ENCODE data around the gene SIT1. TPM values are rescaled to one million over a fixed set of nuclear protein-coding genes. Genes with fewer than 3 reads are reported as not detected.

The SIT1 gene
- total RNA-seq, 1 donor: not detected

- H3K4me3 ChIP-seq (ENCODE audit: low read depth, low read length): peak overlapping the region; percentile 75
- TF ChIP-seq, protein P1, sequence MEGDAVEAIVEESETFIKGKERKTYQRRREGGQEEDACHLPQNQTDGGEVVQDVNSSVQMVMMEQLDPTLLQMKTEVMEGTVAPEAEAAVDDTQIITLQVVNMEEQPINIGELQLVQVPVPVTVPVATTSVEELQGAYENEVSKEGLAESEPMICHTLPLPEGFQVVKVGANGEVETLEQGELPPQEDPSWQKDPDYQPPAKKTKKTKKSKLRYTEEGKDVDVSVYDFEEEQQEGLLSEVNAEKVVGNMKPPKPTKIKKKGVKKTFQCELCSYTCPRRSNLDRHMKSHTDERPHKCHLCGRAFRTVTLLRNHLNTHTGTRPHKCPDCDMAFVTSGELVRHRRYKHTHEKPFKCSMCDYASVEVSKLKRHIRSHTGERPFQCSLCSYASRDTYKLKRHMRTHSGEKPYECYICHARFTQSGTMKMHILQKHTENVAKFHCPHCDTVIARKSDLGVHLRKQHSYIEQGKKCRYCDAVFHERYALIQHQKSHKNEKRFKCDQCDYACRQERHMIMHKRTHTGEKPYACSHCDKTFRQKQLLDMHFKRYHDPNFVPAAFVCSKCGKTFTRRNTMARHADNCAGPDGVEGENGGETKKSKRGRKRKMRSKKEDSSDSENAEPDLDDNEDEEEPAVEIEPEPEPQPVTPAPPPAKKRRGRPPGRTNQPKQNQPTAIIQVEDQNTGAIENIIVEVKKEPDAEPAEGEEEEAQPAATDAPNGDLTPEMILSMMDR (IDR thresholded peaks at IDR 0.05; ENCODE audit: insufficient read depth, low read depth, low read length): no peak
- DNase-seq (ENCODE audit: low read depth): peak; percentile 13
Measured at GRCh38 chr9:35605351-35606137, 45.2 kb downstream of the SIT1 start.

DNA sequence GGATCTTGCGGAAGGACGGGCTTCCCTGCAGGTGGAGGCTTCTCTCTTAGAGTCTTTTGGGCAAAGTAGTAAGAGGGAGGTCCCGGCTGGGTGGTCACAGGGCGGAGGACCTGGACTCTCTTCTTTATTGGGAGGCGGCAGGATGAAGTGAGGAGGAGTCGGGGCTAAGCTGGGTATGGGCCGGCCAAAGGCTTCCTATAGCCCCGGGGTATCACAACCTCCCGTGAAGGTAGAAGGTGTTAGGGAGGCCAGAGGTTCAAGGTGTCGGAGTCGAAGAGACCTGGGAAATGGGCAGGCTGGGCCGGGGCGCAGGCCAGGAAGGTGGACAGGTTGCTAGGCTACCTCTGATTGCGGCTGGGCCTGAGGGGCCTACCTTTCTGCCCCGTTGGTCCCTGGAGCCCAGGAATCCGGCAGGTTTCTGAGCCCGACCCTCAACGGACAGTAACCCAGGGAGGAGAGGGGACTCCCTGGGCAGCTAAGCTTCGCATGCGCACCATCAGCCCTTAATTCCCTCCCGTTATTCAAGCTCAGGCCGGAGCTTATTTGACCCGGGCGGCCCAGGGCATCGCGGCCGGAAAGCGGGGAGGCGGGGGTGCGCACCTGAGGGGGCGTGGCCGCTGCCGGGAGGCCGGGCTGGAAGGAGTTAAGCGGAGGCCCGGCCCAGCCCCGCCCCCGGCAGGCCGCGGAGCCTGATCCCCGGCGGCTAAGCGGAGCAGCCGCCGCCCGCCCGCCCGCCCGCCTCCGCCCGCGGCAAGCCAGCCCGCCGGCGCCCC, 46.0 kb downstream of the SIT1 start, which contains the start of gene TESK1:
Gene TESK1 (plus strand): TSS at position 685 of the 773 bp plus-strand sequence. CDS start 358 bp downstream, outside the sequence.
- peak; percentile 46 for DNase-seq (ENCODE audit: low read depth)
- TF ChIP-seq, protein P1 (IDR thresholded peaks at IDR 0.05; ENCODE audit: insufficient read depth, low read depth, low read length): no peak
- peak within 1 kb of the TSS; percentile 75 for H3K4me3 ChIP-seq (ENCODE audit: low read depth, low read length)

GRCh38 chr9:35603986-35604577, 46.6 kb downstream of the SIT1 start:
- TF ChIP-seq, protein P1 (IDR thresholded peaks at IDR 0.05; ENCODE audit: insufficient read depth, low read depth, low read length): peak; percentile 79
- DNase-seq (ENCODE audit: low read depth): peak; percentile 100

GRCh38 chr9:35603506-35603985, 47.2 kb downstream of the SIT1 start:
- DNase-seq (ENCODE audit: low read depth): peak; percentile 93
- TF ChIP-seq, protein P1 (IDR thresholded peaks at IDR 0.05; ENCODE audit: insufficient read depth, low read depth, low read length): no peak

More at GRCh38 chr9:35603986-35604577, 46.6 kb downstream of the SIT1 start:
- H3K4me3 ChIP-seq (ENCODE audit: low read depth, low read length): peak overlapping the region; percentile 75

GRCh38 chr9:35599763-35600604, 50.7 kb downstream of the SIT1 start:
- no peak for DNase-seq (ENCODE audit: low read depth)
- TF ChIP-seq, protein P1 (IDR thresholded peaks at IDR 0.05; ENCODE audit: insufficient read depth, low read depth, low read length): peak; percentile 31
- no peak overlapping the region for H3K4me3 ChIP-seq (ENCODE audit: low read depth, low read length)

More at GRCh38 chr9:35603506-35603985, 47.2 kb downstream of the SIT1 start:
- peak overlapping the region; percentile 56 for H3K4me3 ChIP-seq (ENCODE audit: low read depth, low read length)

Small RNA genes within 50 kb of the gene (small RNA-seq; reads per million reads assigned to genes)
- gene MIR4667: 0.66 reads per million
- gene RMRP: not detected
- gene RN7SL22P: not detected

Other genes with a start within 250 kb of the SIT1 start
- gene RUSC2, start 160.8 kb downstream of the SIT1 start, total RNA-seq: 24.2 and 33.2 TPM in 2 replicates
- gene TESK1, start 45.7 kb downstream of the SIT1 start, total RNA-seq: 13.0 and 13.2 TPM in 2 replicates
- gene CD72, start 32.5 kb downstream of the SIT1 start, total RNA-seq: 0.86 and 1.3 TPM in 2 replicates
- 103,191 and 163,599 TPM in 2 replicates for gene RMRP, start 7.1 kb upstream of the SIT1 start, total RNA-seq
- 18.1 and 18.7 TPM in 2 replicates for gene CCDC107, start 7.4 kb upstream of the SIT1 start, total RNA-seq
- 0.97 and 3.0 TPM in 2 replicates for gene ARHGEF39, start 14.3 kb upstream of the SIT1 start, total RNA-seq
- gene CA9, start 23.0 kb upstream of the SIT1 start, total RNA-seq: under 0.01 TPM in 1 of 2 replicates, not detected in the other
- 1,636 and 1,893 TPM in 2 replicates for gene TPM2, start 39.0 kb upstream of the SIT1 start, total RNA-seq
- gene TLN1, start 81.3 kb upstream of the SIT1 start, total RNA-seq: 369 and 428 TPM in 2 replicates
- 107 and 126 TPM in 2 replicates for gene CREB3, start 81.7 kb upstream of the SIT1 start, total RNA-seq
- gene GBA2, start 98.3 kb upstream of the SIT1 start, total RNA-seq: 29.0 and 38.4 TPM in 2 replicates
- gene RGP1, start 98.4 kb upstream of the SIT1 start, total RNA-seq: 14.8 and 17.7 TPM in 2 replicates
- gene MSMP, start 103.3 kb upstream of the SIT1 start, total RNA-seq: not detected in 2 replicates
- gene NPR2, start 140.7 kb upstream of the SIT1 start, total RNA-seq: 16.4 and 19.9 TPM in 2 replicates
- gene SPAG8, start 161.3 kb upstream of the SIT1 start, total RNA-seq: 0.32 and 0.86 TPM in 2 replicates
- gene HINT2, start 164.1 kb upstream of the SIT1 start, total RNA-seq: 13.8 and 27.4 TPM in 2 replicates
- not detected in 2 replicates for gene FAM221B, start 177.8 kb upstream of the SIT1 start, total RNA-seq
- 0.86 and 1.9 TPM in 2 replicates for gene TMEM8B, start 178.3 kb upstream of the SIT1 start, total RNA-seq
- gene OR13J1, start 219.5 kb upstream of the SIT1 start, total RNA-seq: not detected in 2 replicates

Data from fibroblast of villous mesenchyme (primary cell).